H1 (cell line): ENCODE data around the gene NMB. TPM values are rescaled to one million over a fixed set of nuclear protein-coding genes. Genes with fewer than 3 reads are reported as not detected.

Experiments
- BRCA1 ChIP-seq: IDR thresholded peaks from 2 replicates; pipeline ENCODE4 v1.6.1; 2012; ENCODE audit warnings: low read depth, low read length, improper control_type of control experiment
- MAX ChIP-seq: IDR thresholded peaks from 2 replicates; pipeline ENCODE4 v1.6.1; 2012; ENCODE audit warnings: inconsistent platforms
- RAD21 ChIP-seq, 2 experiments: IDR thresholded peaks in 1 of 2; conservative IDR thresholded peaks in 1 of 2; 2 replicates each; pipeline ENCODE4 v1.6.1; 2011; ENCODE audit warnings: low read depth in 2 of 2, low read length in 2 of 2, improper control_type of control experiment in 1 of 2, inconsistent platforms in 1 of 2, mild to moderate bottlenecking in 1 of 2, moderate library complexity in 1 of 2
- SAP30 ChIP-seq: fragments of 300-600 bp; sonication (generic); IDR thresholded peaks from 2 replicates; pipeline ENCODE4 v1.7.1; 2012; ENCODE audit warnings: low read length, moderate library complexity, mild to moderate bottlenecking, inconsistent platforms; ENCODE audit not compliant: insufficient read depth, insufficient replicate concordance
- SIRT6 ChIP-seq: IDR thresholded peaks from one replicate; pipeline ENCODE4 v1.7.1; 2012; ENCODE audit warnings: low read length, inconsistent platforms
- TBP ChIP-seq: IDR thresholded peaks from 2 replicates; pipeline ENCODE4 v1.6.1; 2011; ENCODE audit warnings: low read depth, low read length, improper control_type of control experiment
- USF2 ChIP-seq: IDR thresholded peaks from 2 replicates; pipeline ENCODE4 v1.6.1; 2011; ENCODE audit warnings: low read length, improper control_type of control experiment
- polyA plus RNA-seq, 7 experiments: library from polyadenylated mRNA; depleted of rRNA in 3 of 7; stranded (reverse) in 5 of 7; unstranded in 2 of 7; fragments of >200 nt in 5 of 7; fragments of 200-250 nt in 2 of 7; gene quantifications; 1 replicate in 5 of 7; 2 replicates in 1 of 7; 4 replicates in 1 of 7; pipeline versions ENCODE4 v1.2.1 to v1.2.3, GENCODE V29; 2011 to 2013; ENCODE audit warnings: missing spikeins in 2 of 7, mixed read lengths in 2 of 7
- total RNA-seq: library from RNA; stranded (reverse); fragmentation: NEBNext Ultra II Directional; extraction: Animal tissue kit (Norgen Biotek cat#: 25700); gene quantifications from 2 replicates; pipeline ENCODE4 v1.2.1, GENCODE V29; 2021

The NMB gene
- total and polyA plus RNA-seq, 2 of the 8 experiments (the other 6 are each of a cell fraction or from before 2014, with no cell fraction given): 9.3 to 13.6 TPM

GRCh38 chr15:84658788-84659411 lies 901 bp upstream of the NMB start (continued):
- TF ChIP-seq RAD21 (IDR thresholded peaks at IDR 0.05 in 1 of 2, conservative IDR thresholded peaks at IDR 0.05 in 1 of 2; ENCODE audit: low read depth in 2 of 2, low read length in 2 of 2) (no peak), MAX (no peak), SIRT6 (no peak), TBP (no peak), SAP30 (no peak), BRCA1 (no peak), USF2 (no peak)
